HG02840 (cell line): ENCODE data around the gene UROS.

ENCODE experiments used
- ATAC-seq: cut with Tn5 transposase; IDR thresholded peaks from one replicate; pipeline ENCODE4 v1.9.1; 2021; ENCODE audit warnings: mild to moderate bottlenecking, moderate library complexity, moderate number of reproducible peaks; ENCODE audit not compliant: unreplicated experiment, low FRiP score

Gene UROS

DNA sequence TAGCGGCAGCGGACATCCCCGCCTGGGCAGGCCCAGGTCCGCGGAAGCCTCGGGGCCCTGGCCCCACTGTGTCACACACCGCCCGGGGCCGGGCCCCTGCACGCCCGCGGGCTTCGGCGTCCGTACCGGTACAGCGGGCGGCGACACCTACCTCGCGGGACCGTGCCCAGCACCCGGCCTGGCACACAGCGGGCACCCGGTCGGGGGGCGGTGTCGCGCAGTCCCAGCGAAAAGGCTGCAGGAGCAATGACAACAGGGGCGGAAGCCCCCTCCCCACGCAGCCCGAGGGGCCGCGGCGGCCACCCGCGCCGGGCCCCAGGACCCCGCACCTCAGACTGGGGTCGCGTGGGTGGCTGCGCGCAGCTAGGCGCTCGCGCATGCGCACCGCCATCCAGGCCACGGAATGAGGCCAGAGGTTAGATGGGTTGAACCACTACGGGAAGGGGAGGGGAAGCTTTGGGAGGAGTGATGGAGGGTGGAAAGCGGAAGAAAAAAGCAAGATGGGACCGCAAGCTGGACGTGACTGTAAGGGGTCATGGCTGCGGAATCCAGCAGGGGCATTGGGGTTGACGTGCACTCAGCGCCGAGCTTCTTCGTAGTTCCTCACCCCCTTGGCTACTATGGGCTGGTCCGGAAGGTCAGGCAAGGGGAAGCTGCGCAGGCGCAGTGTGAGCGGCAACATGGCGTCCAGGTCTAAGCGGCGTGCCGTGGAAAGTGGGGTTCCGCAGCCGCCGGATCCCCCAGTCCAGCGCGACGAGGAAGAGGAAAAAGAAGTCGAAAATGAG lies at the start of gene UROS, which contains the start of gene BCCIP:
Gene UROS, minus strand, starts transcription at position 381 of the 785 bp plus-strand sequence. CDS start 6,759 bp downstream, outside the sequence.
Gene BCCIP, plus strand, starts transcription at position 669 of the 785 bp plus-strand sequence. Its CDS starts 12 bp downstream, at position 681.
- ATAC-seq: peak; percentile 85

DNA sequence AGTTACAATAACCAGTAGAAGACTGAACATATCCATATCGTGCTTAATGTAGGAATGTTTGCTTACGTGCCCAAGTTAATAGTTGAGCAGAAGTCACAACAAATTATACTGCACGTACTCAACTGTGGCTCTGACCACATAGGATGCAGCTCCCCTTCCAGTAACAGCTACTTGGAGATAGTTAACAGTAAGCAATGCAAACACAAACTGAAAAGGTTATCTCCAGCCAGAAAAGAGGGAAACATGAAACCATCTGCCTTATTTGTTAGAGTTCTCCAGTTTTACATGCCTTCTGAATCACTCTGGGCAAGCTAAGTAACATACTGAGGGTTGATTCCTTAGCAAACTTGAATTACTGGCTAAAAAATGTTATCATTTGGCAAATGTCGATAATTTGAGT lies 48.3 kb upstream of the UROS start:
- ATAC-seq: no peak

DNA sequence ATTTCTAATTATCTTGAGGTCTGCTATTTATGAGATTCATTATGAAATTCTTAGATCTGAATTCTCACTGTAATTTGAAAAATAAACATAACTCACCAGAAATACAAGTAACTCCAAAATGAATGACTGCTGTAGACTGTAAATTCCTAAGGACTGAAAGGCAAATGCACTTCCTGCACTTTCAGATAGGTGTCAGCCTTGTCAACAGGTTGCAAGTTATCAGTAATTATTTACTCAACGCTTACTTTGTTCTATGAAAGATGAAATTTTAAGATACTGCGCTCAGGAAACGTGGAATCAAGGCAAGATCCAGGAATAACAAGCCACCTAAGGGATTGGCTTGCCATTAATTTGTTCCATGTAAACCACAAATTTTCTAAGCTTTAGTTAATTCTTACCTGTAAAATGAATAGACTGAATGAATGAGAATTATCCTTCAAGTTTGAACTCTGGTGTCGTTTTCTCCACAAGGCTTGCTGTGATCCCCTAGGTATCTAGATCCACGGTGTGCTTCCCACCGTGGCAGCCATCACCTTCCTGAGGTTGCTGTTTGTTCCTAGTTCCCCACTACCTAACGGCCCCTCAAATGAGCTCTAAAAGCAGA lies 45.4 kb upstream of the UROS start:
- ATAC-seq: no peak

DNA sequence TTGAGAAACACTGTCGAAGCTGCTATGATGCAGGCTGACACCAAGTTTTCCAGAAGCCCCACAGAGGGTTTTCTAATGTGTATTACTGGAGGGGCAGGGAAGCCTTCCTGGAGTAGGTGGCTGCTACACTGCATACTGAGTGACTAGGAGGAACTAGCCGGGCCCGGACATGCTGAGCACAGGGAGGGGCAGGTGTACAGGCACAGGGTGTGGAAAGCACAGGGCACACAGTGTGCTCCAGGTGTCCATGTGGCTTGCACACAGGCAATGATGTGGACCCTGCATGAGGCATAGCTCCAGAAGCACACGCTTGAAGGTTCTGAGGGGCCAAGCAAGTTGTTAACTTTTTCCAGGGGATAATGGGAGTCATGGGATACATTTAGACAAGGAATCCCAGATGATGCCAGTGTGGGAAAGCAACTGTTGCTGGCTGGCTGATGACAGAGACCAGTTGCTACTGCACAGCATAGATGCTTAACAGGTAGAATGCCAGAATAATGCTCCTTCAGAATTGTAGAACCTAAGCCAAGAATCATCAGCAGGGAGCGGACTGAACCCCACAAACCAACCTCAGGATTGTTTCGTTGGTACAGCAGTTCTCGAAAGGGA lies 43.5 kb upstream of the UROS start:
- no peak for ATAC-seq

DNA sequence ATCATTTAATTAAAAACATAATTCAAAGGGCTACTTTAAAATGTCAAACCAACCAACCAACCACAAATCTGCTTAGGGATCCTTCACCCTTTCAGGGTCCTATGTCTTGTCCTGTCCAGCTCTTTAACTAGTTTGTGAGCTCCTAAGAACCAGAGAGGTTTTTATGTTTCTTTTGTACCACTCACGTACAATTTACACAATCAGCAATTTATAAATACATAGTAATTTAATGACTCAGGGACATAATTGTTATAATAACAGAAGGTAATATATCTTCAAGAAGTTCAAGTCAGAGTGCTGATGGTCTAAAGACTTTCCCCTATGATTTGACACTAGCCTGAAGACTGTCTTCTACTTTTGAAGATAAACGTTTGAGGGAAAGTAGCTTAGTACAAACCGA lies 42.1 kb upstream of the UROS start:
- ATAC-seq: no peak

DNA sequence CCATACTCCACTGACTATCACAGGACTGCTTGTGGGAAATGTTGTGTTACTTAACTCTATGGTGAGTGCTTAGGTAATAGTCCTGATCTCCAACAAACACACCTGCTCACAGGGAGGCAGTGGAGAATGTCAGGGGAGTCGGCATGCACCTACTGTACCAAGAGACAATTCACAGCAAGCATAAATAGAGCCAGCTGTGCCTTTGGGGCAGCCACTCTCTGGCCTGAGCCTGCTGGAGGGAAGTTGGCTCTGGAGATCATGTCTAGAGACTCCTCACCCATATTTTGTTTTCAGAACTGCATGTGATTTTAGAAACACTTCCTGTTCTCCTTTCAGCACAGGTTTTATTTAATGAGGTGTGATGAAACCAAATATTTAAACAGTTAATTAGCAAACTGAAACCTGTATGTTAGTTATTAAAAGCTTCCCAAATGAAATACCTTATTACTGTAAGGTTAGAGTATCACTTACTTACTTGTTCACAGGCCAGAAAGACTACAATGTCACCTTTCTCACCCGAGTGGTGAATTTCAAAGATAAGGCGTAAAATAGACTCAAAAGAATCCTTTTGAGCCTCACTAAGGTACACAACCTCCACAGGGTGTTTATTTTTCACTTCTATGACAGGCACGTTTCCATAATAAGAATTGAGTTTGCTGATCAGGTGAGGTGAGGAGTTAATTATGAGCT lies 36.2 kb upstream of the UROS start:
- no peak for ATAC-seq

DNA sequence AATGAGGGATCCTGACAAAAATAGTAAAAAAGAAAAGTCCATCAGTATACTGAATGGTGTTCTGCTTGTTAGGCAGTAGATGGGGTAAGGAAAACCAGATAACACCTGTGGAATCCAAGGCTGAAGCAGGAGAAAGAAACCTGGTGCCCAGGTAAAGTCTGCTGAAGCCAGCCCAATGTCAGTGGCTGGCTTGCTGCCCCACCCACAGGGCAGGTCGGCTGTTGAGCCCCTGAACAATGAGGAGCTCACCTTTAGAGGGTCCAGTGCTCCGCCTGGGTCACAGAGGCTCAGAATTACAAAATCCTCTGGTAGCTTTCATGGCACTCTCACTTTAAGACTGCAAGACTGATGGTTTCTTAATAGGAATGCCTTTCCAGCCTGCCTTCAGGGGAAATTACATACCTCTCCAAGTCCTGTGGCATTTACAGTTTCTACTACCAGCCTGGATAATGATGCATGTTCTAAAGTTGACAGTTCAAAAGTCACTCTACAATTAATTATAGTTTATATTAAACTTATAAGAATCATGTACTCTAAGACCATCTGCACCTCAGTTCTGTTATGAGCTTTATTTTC lies 34.2 kb upstream of the UROS start:
- no peak for ATAC-seq

DNA sequence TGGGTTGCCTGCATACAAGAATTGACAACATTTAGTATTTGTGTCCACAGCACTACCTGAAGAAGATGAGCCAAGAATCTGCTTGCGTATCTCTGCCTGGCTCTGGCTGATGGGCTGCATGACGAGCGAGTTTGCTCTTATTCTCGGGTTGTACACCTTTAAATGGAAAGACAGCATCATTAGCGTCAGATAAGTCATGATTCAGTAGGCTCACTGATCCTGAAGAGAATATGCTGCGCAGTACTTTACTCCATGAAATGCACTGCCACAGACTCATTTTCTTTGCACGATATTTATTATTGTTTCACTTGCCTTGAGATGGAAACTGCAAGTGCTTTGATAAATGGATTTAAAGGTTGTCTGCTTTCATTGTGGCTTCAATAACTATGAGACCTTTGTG lies 29.4 kb upstream of the UROS start:
- no peak for ATAC-seq

DNA sequence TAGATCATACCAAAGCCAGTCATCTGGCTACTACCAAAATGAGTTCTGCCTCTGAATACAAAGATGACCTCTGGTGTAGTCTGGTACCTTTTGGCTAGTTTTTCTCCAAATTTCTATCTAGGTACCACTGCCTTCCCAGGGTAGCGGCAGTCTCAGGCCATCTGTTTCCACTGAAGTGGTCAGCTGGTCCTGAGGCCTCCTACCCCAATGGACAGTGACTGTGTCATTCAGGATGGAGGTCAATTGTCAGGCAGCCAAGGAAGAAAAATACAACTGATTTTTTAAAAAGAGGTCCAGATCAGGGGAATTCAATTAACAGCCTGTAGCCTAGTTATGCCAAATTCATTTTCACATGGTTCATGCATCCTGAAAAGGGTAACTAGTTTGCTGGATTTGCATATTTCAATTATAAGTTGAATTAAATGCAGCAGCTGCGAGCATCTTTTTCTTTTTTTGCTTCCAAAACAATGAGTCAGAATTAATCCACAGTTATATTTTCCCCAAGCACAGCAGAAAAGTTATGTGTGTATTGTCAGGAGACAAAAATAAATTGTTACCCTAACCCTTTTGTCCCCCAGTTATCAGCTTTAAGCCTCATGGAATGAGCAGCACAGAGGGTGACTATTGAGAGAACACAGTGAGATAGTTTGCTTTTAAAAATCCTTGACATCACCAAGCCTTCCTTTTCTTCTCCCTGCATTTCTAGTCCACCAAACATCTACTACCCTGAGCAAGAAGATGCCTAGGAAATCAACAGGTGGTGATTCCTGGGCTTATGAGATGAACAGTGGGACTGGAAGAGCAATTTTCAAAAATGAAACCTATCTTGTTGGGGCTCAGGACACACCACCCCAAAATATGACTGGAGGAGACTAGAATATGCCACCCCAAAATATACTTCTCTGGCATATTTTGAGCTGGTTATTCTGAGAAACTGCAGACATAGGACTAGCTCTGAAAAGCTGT lies 28.0 kb upstream of the UROS start:
- ATAC-seq: no peak

DNA sequence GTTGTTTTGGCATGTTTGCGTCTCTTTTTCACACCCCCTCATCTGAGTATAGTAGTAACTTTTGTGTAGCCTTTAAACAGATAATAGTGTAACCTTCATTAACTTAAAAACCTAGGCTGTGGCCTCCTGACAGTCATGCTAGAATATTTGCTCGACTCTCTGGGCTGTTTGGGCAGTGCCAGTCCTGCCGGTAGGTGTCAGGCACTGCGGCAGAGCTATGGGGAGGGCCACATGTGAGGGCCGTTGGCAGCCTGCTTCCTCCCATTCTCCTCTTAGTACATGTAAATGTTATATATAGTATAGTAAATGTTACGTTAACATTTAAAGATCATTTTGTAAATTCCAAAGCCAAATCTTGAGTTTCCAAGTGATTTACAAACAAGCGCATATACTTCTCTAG lies 26.4 kb upstream of the UROS start:
- no peak for ATAC-seq

DNA sequence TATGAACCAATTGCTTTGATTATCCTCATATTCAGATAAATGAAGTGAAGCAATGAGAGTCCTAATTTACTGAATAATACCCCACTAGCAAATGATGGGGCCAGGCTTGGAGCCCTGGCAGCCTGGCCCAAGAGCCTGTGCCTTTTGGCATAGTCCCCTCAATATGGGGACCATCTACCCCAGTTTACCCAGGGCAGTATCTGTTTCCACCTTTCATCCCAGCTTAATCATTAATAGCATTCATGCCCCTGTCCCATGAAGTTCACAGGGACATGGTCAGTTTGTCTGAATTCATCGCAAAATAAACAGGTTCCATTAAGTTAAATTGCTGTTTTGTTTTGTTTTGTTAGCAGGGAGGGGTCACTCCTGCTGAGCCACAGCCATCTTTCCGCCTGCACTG lies 25.8 kb upstream of the UROS start:
- ATAC-seq: no peak

DNA sequence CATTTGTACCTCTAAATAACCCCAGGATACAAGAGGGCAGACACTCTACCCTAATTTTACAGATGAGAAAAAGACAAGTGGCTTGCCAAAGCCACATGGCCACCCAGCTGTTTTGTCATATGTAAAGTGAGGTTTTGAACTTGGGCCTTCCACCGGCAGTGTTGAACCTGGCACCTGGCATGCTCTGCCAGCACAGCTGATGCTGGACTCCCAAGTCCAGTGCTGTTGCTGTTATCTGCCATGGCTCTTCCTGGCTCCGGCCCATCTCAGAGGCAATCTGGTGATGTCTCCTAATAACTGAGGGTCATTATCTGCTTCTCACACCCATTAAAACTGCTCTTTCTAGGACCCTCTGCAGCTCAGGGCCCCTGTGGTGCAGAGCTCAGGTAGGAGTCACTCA lies 25.3 kb upstream of the UROS start:
- ATAC-seq: no peak

DNA sequence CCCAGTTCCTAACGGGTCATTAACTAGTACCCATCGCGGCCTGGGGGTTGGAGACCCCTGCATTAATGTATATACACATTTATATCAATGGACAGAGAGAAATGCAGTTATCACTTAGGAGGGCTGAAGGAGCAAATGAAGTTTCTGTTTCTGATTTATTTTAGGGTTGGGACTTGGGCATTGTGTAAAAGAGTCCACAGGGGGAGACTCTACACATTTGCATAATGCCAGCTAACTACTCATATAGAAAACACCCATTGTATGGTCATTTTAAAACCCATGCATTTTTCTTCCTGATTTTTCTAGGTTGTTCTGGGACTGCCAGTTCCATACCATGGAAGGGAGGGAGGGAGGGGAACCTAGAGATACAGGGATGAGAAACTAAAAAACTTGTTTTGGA lies 23.8 kb upstream of the UROS start:
- ATAC-seq: no peak

DNA sequence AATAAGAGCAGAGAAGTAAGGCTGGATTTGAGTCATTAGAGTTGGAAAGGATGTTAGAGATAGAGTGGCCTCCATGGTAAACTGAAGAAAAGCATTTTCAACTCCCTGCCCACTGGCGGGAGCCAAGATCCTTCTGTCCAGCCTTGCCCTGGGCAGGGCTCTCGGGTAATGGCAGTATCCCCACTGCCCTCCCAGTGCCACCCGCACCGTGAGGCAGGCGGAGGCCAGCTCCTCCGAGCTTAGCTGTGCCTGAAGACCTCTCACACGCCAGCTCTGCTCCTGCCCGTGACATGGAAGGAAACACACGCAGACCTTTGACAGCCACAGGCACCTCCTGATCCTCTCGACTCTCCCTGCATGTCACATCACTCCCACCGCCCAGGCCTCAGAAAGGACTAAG lies 22.6 kb upstream of the UROS start:
- ATAC-seq: no peak

DNA sequence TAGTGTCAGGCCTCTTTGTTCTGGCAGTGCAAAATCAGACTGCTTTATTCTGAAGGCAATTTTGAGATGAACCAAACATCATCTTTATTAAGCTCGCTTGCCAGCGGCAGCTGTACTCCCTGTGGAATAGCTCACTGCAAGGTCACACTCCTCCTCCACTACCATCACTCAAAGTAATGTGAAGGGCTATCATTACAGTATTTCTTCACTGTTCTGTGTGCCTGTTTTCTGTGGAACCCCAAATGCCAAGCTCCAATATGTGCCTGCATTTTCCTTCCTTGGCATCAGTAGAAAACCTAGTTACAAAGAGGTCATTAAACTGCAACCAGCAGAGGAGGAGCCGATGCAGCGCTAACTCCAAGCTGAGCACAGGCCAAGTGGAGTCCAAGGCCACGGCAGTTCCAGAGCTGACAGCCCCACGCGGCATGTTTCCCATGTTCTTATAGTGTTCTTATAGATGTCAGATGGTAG lies 21.7 kb upstream of the UROS start:
- no peak for ATAC-seq

DNA sequence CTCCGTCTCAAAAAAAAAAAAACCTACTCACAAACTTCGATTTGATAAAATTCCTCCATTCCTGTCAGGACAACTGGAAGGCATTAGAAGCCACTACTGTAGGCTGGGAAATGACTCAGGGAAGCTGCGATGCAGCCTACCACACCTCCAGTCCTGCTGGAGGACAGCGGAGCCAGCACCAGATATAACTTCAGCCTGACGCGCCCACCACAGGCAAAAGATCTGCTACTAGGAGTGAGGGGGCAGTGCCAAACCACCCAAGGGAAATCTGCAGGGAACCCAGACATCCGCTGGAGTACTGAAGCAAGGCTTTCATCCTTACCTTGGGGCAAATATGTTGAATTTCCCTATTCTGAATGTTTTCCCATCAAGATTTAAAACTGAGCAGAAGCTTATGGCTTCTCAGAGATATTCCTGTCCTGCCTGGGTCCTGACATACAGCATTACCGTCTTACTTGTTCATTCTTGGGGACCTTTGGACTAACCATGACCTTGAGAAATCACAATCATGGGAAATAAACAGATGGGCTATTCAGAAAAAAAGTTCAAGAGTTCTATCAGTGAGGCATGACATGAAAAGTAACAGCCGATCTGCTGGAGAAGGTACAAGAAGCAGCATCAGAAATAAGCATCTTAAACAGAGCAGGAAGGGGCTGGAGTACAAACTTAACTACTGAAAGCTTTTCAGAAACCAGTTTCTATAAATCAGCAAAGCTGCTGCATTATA lies 20.7 kb upstream of the UROS start:
- ATAC-seq: no peak

DNA sequence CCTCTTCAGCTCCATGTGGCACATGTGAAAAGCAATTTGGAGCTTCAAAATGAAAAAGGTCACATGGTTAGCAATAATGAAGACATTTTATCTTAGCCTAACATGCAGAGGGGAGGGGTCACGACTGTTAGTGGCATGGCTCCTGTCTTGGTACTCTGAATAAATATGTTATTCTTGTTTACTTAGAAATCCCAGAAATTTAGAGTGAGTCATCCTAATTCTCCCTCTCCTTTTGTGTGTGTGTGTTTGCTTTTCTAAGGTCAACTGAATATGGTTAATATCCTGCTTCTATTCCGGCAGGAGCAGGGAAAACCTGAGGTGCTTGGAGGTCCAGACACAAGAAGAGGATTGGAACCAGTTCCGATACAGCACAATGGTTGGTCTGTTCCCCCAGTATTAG lies 17.9 kb upstream of the UROS start:
- ATAC-seq: no peak

DNA sequence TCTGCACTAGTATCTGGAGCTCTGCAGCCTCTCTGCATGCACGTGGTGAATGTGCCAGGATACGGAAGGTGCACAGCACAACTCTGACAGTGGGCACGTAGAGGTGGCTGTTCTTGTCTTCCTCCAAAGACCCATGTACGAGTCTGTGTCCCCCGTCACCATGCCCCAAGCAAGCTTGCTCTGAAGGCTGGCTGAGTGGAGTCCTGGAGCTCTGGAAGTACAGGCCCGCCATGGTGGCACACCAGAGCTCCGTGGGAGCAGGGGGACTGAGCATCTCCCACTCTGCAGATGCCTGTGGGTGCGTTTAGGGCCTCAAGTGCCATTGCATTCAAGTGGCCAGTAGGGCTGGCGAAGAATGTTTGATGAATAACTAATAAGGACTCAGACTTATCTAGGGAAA lies 17.3 kb upstream of the UROS start:
- ATAC-seq: no peak
